ENCODE measurements around the gene CDK14.

CDK14 gene

GRCh38 chr7:91093181-91093580 lies 497.1 kb downstream of the CDK14 start:
- no peak for DNase-seq (ENCODE audit: low read depth)

GRCh38 chr7:91098566-91098965 lies 502.4 kb downstream of the CDK14 start:
- DNase-seq (ENCODE audit: low read depth) = no peak

GRCh38 chr7:91103363-91103762 lies 507.2 kb downstream of the CDK14 start:
- DNase-seq (ENCODE audit: low read depth) = no peak

GRCh38 chr7:91107460-91107859 lies 511.3 kb downstream of the CDK14 start:
- no peak for DNase-seq (ENCODE audit: low read depth)

- DNase-seq (ENCODE audit: low read depth) = no peak
These were observed 513.1 kb downstream of the CDK14 start for GRCh38 chr7:91109200-91109599.

GRCh38 chr7:91112902-91113341 lies 516.8 kb downstream of the CDK14 start:
- no peak for DNase-seq (ENCODE audit: low read depth)

- DNase-seq (ENCODE audit: low read depth) = no peak
These were observed 518.1 kb downstream of the CDK14 start for GRCh38 chr7:91114232-91114631.

- DNase-seq (ENCODE audit: low read depth) = no peak
These were observed 530.6 kb downstream of the CDK14 start for GRCh38 chr7:91126762-91127161.

- no peak for DNase-seq (ENCODE audit: low read depth)
These were observed 531.2 kb downstream of the CDK14 start for GRCh38 chr7:91127325-91127724.

- DNase-seq (ENCODE audit: low read depth) = no peak
These were observed 531.8 kb downstream of the CDK14 start for GRCh38 chr7:91127959-91128358.

- DNase-seq (ENCODE audit: low read depth) = no peak
These were observed 532.7 kb downstream of the CDK14 start for GRCh38 chr7:91128683-91129348.

GRCh38 chr7:91135300-91135699 lies 539.2 kb downstream of the CDK14 start:
- DNase-seq (ENCODE audit: low read depth) = no peak

GRCh38 chr7:91135703-91136430 lies 539.7 kb downstream of the CDK14 start:
- no peak for DNase-seq (ENCODE audit: low read depth)

- DNase-seq (ENCODE audit: low read depth) = no peak
These were observed 541.1 kb downstream of the CDK14 start for GRCh38 chr7:91137153-91137787.

GRCh38 chr7:91137788-91138368 lies 541.8 kb downstream of the CDK14 start:
- no peak for DNase-seq (ENCODE audit: low read depth)

GRCh38 chr7:91140286-91140685 lies 544.2 kb downstream of the CDK14 start:
- no peak for DNase-seq (ENCODE audit: low read depth)

GRCh38 chr7:91140982-91141381 lies 544.9 kb downstream of the CDK14 start:
- no peak for DNase-seq (ENCODE audit: low read depth)

- DNase-seq (ENCODE audit: low read depth) = no peak
These were observed 546.6 kb downstream of the CDK14 start for GRCh38 chr7:91142743-91143142.

- no peak for DNase-seq (ENCODE audit: low read depth)
These were observed 553.5 kb downstream of the CDK14 start for GRCh38 chr7:91149341-91150246.

- no peak for DNase-seq (ENCODE audit: low read depth)
These were observed 555.8 kb downstream of the CDK14 start for GRCh38 chr7:91151916-91152315.

GRCh38 chr7:91156316-91157185 lies 560.4 kb downstream of the CDK14 start:
- DNase-seq (ENCODE audit: low read depth) = no peak

All from activated T-helper 9 cell treated with anti-CD3 and anti-CD28 coated beads, Interleukin-2, amount 50 U/mL, for 16 hours (primary cell).